Keratinocyte (primary cell): ENCODE measurements around the gene SNX6. TPM values are rescaled to one million over a fixed set of nuclear protein-coding genes. Genes with fewer than 3 reads are reported as not detected.
"Not testable (repeated sequence)": the region's sequence is repeated elsewhere in the genome, so short reads cannot be mapped to it uniquely, and the experiment has no call there.

Experiments
- DNase-seq: peaks from one replicate; pipeline ENCODE4 v3.0.0-alpha.2; 2011; ENCODE audit warnings: low read depth, missing footprints, low spot score
- FAIRE-seq: peaks from 2 replicates; lab custom pipeline; 2011; peaks lifted over from hg19 to GRCh38; lab: Jason Lieb, UNC
- H2AFZ ChIP-seq: 2 replicates; pipeline ENCODE4 v1.6.0; 2012; ENCODE audit warnings: low read length, control low read depth, inconsistent platforms; ENCODE audit not compliant: control insufficient read depth
- H3K27ac ChIP-seq: 2 replicates; pipeline ENCODE4 v1.5.1; 2011; ENCODE audit warnings: low read length; ENCODE audit not compliant: control insufficient read depth, insufficient read depth
- H3K27me3 ChIP-seq: 3 replicates; pipeline ENCODE4 v1.6.0; 2011; ENCODE audit warnings: low read length; ENCODE audit not compliant: control insufficient read depth, insufficient read depth; ENCODE audit errors: extremely low read depth
- H3K36me3 ChIP-seq, 2 experiments: 2 replicates in 1 of 2; 3 replicates in 1 of 2; pipeline ENCODE4 v1.5.1; 2011; ENCODE audit warnings: low read length in 2 of 2, mild to moderate bottlenecking in 1 of 2; ENCODE audit not compliant: control insufficient read depth in 2 of 2, insufficient read depth in 2 of 2; ENCODE audit errors: extremely low read depth in 1 of 2
- H3K4me1 ChIP-seq: 3 replicates; pipeline ENCODE4 v1.5.1; 2011; ENCODE audit warnings: low read length; ENCODE audit not compliant: control insufficient read depth, insufficient read depth; ENCODE audit errors: extremely low read depth
- H3K4me2 ChIP-seq: 3 replicates; pipeline ENCODE4 v1.6.0; 2011; ENCODE audit warnings: low read depth, low read length; ENCODE audit not compliant: control insufficient read depth, insufficient read depth; ENCODE audit errors: extremely low read depth
- H3K4me3 ChIP-seq, 3 experiments: fragments of 200-600 bp in 1 of 3; sonication (generic) in 1 of 3; 2 replicates in 2 of 3; 3 replicates in 1 of 3; pipeline ENCODE4 v1.5.1; 2011 to 2016; ENCODE audit warnings: low read length in 3 of 3, mild to moderate bottlenecking in 3 of 3, control low read depth in 2 of 3, inconsistent platforms in 1 of 3, low read depth in 1 of 3, mixed read lengths in 1 of 3, mixed run types in 1 of 3, moderate library complexity in 1 of 3; ENCODE audit not compliant: control insufficient read depth in 2 of 3, insufficient read depth in 2 of 3; ENCODE audit errors: extremely low read depth in 1 of 3
- H3K79me2 ChIP-seq: 2 replicates; pipeline ENCODE4 v1.6.0; 2012; ENCODE audit warnings: low read length; ENCODE audit not compliant: control insufficient read depth, insufficient read depth
- H3K9ac ChIP-seq: 3 replicates; pipeline ENCODE4 v1.6.0; 2011; ENCODE audit warnings: low read length; ENCODE audit not compliant: control insufficient read depth, insufficient read depth; ENCODE audit errors: extremely low read depth
- H3K9me1 ChIP-seq: 3 replicates; pipeline ENCODE4 v1.6.0; 2011; ENCODE audit warnings: low read length; ENCODE audit not compliant: control insufficient read depth, insufficient read depth; ENCODE audit errors: extremely low read depth
- H3K9me3 ChIP-seq: 2 replicates; pipeline ENCODE4 v1.5.1; 2012; ENCODE audit warnings: low read depth, low read length; ENCODE audit not compliant: control insufficient read depth
- H4K20me1 ChIP-seq: 3 replicates; pipeline ENCODE4 v1.6.0; 2011; ENCODE audit warnings: low read length; ENCODE audit not compliant: control insufficient read depth, insufficient read depth; ENCODE audit errors: extremely low read depth
- CTCF ChIP-seq, 3 experiments: IDR thresholded peaks in 1 of 3; conservative IDR thresholded peaks in 1 of 3; optimal IDR thresholded peaks in 1 of 3; 2 replicates in 2 of 3; 3 replicates in 1 of 3; pipeline versions ENCODE3 to v1.5.1; 2011; ENCODE audit warnings: low read length in 3 of 3, mild to moderate bottlenecking in 3 of 3, moderate library complexity in 2 of 3, control low read depth in 1 of 3, inconsistent platforms in 1 of 3; ENCODE audit not compliant: insufficient read depth in 2 of 3; ENCODE audit errors: extremely low read depth in 1 of 3
- EZH2 ChIP-seq: IDR thresholded peaks from one replicate; pipeline ENCODE4 v1.6.1; 2012; ENCODE audit warnings: inconsistent platforms, mild to moderate bottlenecking, low read length, moderate library complexity
- dilution Hi-C: fragments of 300-500 bp; cut with MboI; formaldehyde crosslinking; loops from one replicate; pipeline ENCODE4 v1.7.0; 2020; ENCODE audit warnings: low sequenced_read_pairs; ENCODE audit not compliant: extremely low pct_ligation_motif_present
- polyA plus RNA-seq, 5 experiments: library from polyadenylated mRNA; depleted of rRNA in 3 of 5; stranded (reverse) in 3 of 5; stranded (forward) in 1 of 5; unstranded in 1 of 5; fragments of >200 nt; gene quantifications; 1 replicate in 1 of 5; 2 replicates in 3 of 5; 3 replicates in 1 of 5; pipeline versions ENCODE4 v1.2.1 to v1.2.3, GENCODE V29; 2011 to 2012; ENCODE audit warnings: missing spikeins in 2 of 5, low read depth in 1 of 5, low replicate concordance in 1 of 5

The SNX6 gene
- polyA plus RNA-seq, 1 donor (not counting 4 experiments of a cell fraction or from before 2014, with no cell fraction given) = 137 TPM

GRCh38 chr14:34568803-34569202 is 61.1 kb downstream of the SNX6 start:
- H3K27me3 ChIP-seq = no peaks in the 10 kb centered on the region
- no peak overlapping the region for H2AFZ ChIP-seq
- H3K9me3 ChIP-seq = no peaks in the 10 kb centered on the region
- no peak overlapping the region for H3K27ac ChIP-seq
- no peak overlapping the region for H3K9ac ChIP-seq
- peaks cover 10 to 16% of the 10 kb centered on the region in 2 experiments for H3K36me3 ChIP-seq
- no peaks in the 10 kb centered on the region for H3K4me1 ChIP-seq
- no peak overlapping the region for H3K4me2 ChIP-seq
- FAIRE-seq (no peak), DNase-seq (no peak)
- H3K9me1 ChIP-seq = no peaks in the 10 kb centered on the region
- TF ChIP-seq CTCF (optimal IDR thresholded peaks at IDR 0.05 in 1 of 3, IDR thresholded peaks at IDR 0.05 in 1 of 3, conservative IDR thresholded peaks at IDR 0.05 in 1 of 3; ENCODE audit: extremely low read depth in 1 of 3, insufficient read depth in 2 of 3, low read length in 3 of 3) = no peak
- TF ChIP-seq EZH2 = no peak
- H4K20me1 ChIP-seq = no peaks in the 10 kb centered on the region
- H3K4me3 ChIP-seq = no peak overlapping the region
- no peaks in the 10 kb centered on the region for H3K79me2 ChIP-seq
- dilution Hi-C loops = no loop called here

GRCh38 chr14:34562776-34563150 is 67.2 kb downstream of the SNX6 start:
- dilution Hi-C loops = no loop called here
- H3K36me3 ChIP-seq = peaks cover 6 to 8% of the 10 kb centered on the region in 2 experiments
- no peaks in the 10 kb centered on the region for H4K20me1 ChIP-seq
- H3K4me3 ChIP-seq = no peak overlapping the region
- H3K9me1 ChIP-seq = no peaks in the 10 kb centered on the region
- H3K4me2 ChIP-seq = no peak overlapping the region
- H3K27me3 ChIP-seq = no peaks in the 10 kb centered on the region
- H3K27ac ChIP-seq = no peak overlapping the region
- no peaks in the 10 kb centered on the region for H3K79me2 ChIP-seq
- H3K9ac ChIP-seq = no peak overlapping the region
- H2AFZ ChIP-seq = no peak overlapping the region
- no peak for DNase-seq
- TF ChIP-seq CTCF (optimal IDR thresholded peaks at IDR 0.05 in 1 of 3, IDR thresholded peaks at IDR 0.05 in 1 of 3, conservative IDR thresholded peaks at IDR 0.05 in 1 of 3; ENCODE audit: extremely low read depth in 1 of 3, insufficient read depth in 2 of 3, low read length in 3 of 3) (no peak), EZH2 (no peak)
- H3K4me1 ChIP-seq = no peaks in the 10 kb centered on the region
- FAIRE-seq = no peak
- H3K9me3 ChIP-seq = no peaks in the 10 kb centered on the region

- H3K79me2 ChIP-seq, H3K27me3 ChIP-seq, H3K4me3 ChIP-seq, H2AFZ ChIP-seq, H3K9me1 ChIP-seq, dilution Hi-C loops, H3K9ac ChIP-seq, H3K4me2 ChIP-seq, DNase-seq, H4K20me1 ChIP-seq, H3K36me3 ChIP-seq, H3K27ac ChIP-seq, H3K9me3 ChIP-seq, H3K4me1 ChIP-seq, FAIRE-seq: not testable (repeated sequence)
Measured at GRCh38 chr14:34562037-34562775, 67.7 kb downstream of the SNX6 start.

GRCh38 chr14:34556498-34556829 is 73.5 kb downstream of the SNX6 start:
- H3K4me2 ChIP-seq, H3K9ac ChIP-seq, H3K36me3 ChIP-seq, H2AFZ ChIP-seq, DNase-seq, H3K27ac ChIP-seq, H3K4me1 ChIP-seq, H3K79me2 ChIP-seq, H3K9me3 ChIP-seq, FAIRE-seq, H3K4me3 ChIP-seq, dilution Hi-C loops, H3K27me3 ChIP-seq, H3K9me1 ChIP-seq, H4K20me1 ChIP-seq: not testable (repeated sequence)
